Cardiac fibroblast (primary cell): ENCODE results near the gene RHOJ.

Source experiments
- DNase-seq, 2 donors: peaks; one replicate each; pipeline versions ENCODE4 v3.0.0 to v3.0.0-alpha.2; 2010; ENCODE audit warnings: low read depth in 2 of 2
- H3K4me3 ChIP-seq, 2 donors: replicated peaks in 1 of 2; 1 replicate in 1 of 2; 2 replicates in 1 of 2; pipeline ENCODE4 v1.5.1; 2011; ENCODE audit warnings: low read depth in 2 of 2, low read length in 2 of 2, mild to moderate bottlenecking in 2 of 2, moderate library complexity in 1 of 2
- CTCF ChIP-seq: IDR thresholded peaks from one replicate; pipeline ENCODE4 v1.5.1; 2011; ENCODE audit warnings: low read depth, mild to moderate bottlenecking, low read length, inconsistent platforms

RHOJ gene

GRCh38 chr14:63212776-63213500 lies 8.7 kb downstream of the RHOJ start:
- H3K4me3 ChIP-seq = no peak overlapping the region
- no peak for DNase-seq
- TF ChIP-seq CTCF = no peak

- peak; percentile 23 to 25 for DNase-seq
- no peak overlapping the region for H3K4me3 ChIP-seq
- TF ChIP-seq CTCF = no peak
Observed at GRCh38 chr14:63214417-63215196, 10.4 kb downstream of the RHOJ start.

GRCh38 chr14:63220526-63220925 lies 16.3 kb downstream of the RHOJ start:
- DNase-seq = no peak
- no peak for TF ChIP-seq CTCF
- H3K4me3 ChIP-seq = no peak overlapping the region

- DNase-seq = no peak
- no peak overlapping the region for H3K4me3 ChIP-seq
- no peak for TF ChIP-seq CTCF
Observed at GRCh38 chr14:63223596-63223995, 19.4 kb downstream of the RHOJ start.

- DNase-seq = no peak
- no peak overlapping the region for H3K4me3 ChIP-seq
- no peak for TF ChIP-seq CTCF
Observed at GRCh38 chr14:63224196-63224595, 20.0 kb downstream of the RHOJ start.

GRCh38 chr14:63228217-63228616 lies 24.0 kb downstream of the RHOJ start:
- no peak for TF ChIP-seq CTCF
- no peak overlapping the region for H3K4me3 ChIP-seq
- peak; percentile 32 to 61 for DNase-seq
